ENCODE measurements around the gene MAD2L2.

MAD2L2 gene

GRCh38 chr1:11701551-11701961 lies 20.6 kb upstream of the MAD2L2 start:
- TF ChIP-seq SIN3A (IDR thresholded peaks at IDR 0.05; ENCODE audit: borderline replicate concordance, insufficient read depth, low read length) (no peak), POLR2AphosphoS5 (IDR thresholded peaks at IDR 0.05; ENCODE audit: low read depth, low read length) (no peak), TAF1 (IDR thresholded peaks at IDR 0.05; ENCODE audit: borderline replicate concordance, insufficient read depth, low read length) (no peak), FOXP2 (optimal IDR thresholded peaks at IDR 0.05; ENCODE audit: borderline replicate concordance, extremely low read depth, extremely low read length, insufficient read depth) (no peak)
- TF ChIP-seq, protein P1, sequence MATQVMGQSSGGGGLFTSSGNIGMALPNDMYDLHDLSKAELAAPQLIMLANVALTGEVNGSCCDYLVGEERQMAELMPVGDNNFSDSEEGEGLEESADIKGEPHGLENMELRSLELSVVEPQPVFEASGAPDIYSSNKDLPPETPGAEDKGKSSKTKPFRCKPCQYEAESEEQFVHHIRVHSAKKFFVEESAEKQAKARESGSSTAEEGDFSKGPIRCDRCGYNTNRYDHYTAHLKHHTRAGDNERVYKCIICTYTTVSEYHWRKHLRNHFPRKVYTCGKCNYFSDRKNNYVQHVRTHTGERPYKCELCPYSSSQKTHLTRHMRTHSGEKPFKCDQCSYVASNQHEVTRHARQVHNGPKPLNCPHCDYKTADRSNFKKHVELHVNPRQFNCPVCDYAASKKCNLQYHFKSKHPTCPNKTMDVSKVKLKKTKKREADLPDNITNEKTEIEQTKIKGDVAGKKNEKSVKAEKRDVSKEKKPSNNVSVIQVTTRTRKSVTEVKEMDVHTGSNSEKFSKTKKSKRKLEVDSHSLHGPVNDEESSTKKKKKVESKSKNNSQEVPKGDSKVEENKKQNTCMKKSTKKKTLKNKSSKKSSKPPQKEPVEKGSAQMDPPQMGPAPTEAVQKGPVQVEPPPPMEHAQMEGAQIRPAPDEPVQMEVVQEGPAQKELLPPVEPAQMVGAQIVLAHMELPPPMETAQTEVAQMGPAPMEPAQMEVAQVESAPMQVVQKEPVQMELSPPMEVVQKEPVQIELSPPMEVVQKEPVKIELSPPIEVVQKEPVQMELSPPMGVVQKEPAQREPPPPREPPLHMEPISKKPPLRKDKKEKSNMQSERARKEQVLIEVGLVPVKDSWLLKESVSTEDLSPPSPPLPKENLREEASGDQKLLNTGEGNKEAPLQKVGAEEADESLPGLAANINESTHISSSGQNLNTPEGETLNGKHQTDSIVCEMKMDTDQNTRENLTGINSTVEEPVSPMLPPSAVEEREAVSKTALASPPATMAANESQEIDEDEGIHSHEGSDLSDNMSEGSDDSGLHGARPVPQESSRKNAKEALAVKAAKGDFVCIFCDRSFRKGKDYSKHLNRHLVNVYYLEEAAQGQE (IDR thresholded peaks at IDR 0.05; ENCODE audit: insufficient read depth in 1 of 2, low read depth in 2 of 2, low read length in 2 of 2), result no peak

DNA sequence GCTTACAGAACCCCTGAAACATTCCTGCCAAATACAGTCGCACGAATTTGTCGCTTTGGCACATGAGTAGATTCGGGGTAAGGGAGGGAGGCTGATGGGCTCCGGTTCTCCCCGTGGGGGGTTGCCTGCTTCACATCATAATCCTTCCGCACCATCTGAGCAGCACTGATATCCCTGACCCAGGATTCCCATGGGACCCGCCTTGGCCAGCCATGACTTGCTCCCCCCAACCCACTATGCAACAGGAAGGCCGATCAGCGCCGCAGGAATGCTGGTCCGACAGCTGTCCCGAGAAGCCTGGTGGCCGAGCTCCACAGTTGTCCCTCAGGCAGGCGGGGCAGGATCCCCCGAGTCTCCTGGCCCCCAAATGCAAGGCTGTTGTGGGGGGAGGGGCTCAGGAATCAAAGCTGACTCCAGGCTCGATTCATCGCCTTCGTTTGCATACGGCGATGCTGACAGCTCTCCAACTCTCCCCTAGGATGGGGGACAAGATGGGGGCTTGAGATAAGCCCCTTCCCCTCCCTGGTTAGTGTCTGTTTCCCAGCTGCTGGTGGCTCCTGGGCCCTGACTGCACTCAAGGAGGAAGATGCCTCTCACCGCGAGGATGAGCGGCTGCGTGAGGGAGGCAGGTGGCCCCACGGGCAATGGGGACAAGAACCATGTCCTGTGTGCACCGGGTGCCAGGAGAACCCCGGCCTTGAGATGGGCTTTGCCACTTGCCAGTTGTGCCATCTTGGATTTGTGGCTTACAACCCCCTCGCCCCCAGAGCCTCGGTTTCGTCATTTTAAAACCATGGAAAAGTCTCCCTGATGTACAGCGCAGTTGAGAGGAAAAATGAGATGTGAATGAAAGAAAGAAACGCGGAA lies 19.9 kb upstream of the MAD2L2 start:
- TF ChIP-seq SIN3A (IDR thresholded peaks at IDR 0.05; ENCODE audit: borderline replicate concordance, insufficient read depth, low read length) (no peak), FOXP2 (optimal IDR thresholded peaks at IDR 0.05; ENCODE audit: borderline replicate concordance, extremely low read depth, extremely low read length, insufficient read depth) (no peak)
- TF ChIP-seq, protein P1 (IDR thresholded peaks at IDR 0.05; ENCODE audit: insufficient read depth in 1 of 2, low read depth in 2 of 2, low read length in 2 of 2), result no peak

DNA sequence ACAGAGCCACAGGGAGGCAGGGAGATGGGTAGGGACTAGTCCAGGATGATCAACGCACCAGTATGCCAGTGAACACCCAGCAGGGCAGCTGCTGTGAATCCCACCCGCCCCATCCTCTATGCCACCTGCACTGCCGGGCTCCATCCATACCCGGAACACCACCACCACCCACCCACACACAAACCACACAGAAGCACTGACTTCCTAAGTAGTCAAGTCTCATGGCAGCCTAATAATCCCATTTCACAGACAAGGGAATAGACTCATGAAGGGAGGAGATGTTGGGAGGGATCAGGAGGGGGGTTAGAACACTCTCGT lies 16.9 kb upstream of the MAD2L2 start:
- TF ChIP-seq FOXP2 (optimal IDR thresholded peaks at IDR 0.05; ENCODE audit: borderline replicate concordance, extremely low read depth, extremely low read length, insufficient read depth) (no peak), POLR2AphosphoS5 (IDR thresholded peaks at IDR 0.05; ENCODE audit: low read depth, low read length) (no peak)
- TF ChIP-seq, protein P1 (IDR thresholded peaks at IDR 0.05; ENCODE audit: insufficient read depth in 1 of 2, low read depth in 2 of 2, low read length in 2 of 2), result no peak

DNA sequence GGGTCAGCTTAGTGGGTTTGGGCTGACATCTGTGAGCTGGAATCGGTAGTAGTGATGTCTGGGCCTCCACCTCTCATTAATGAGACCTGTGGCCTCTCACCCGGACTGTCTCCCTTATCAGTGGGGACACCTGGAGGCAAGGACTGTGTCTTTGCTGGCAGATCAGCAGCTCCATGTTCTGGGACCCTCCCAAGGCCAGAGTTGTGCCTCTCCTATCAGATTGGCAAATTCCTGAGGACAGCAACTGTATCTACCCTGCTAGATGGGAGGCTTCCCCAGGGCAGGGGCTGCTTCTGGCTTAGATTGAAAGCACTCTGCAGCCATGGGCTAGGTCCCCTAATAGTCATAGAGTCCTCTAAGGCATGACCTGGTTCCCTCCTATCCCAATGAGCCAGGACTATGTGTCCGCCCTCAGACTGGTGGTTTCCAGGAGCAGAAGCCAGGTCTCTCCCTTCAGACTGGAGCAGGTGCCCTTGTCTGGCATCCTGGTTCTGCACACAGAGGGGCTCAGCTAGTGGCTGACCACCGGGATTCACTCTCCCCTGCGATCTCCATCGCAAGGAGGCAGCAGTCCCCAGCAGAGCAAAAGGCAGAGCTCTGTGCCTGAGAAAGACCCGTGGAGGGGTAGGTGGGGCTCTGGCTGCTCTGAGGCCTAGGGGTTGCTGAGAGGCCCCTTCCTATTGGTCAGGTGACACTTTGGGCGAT lies 16.4 kb upstream of the MAD2L2 start:
- TF ChIP-seq, protein P1 (IDR thresholded peaks at IDR 0.05; ENCODE audit: insufficient read depth in 1 of 2, low read depth in 2 of 2, low read length in 2 of 2), result no peak
- no peak for TF ChIP-seq FOXP2 (optimal IDR thresholded peaks at IDR 0.05; ENCODE audit: borderline replicate concordance, extremely low read depth, extremely low read length, insufficient read depth)
- no peak for TF ChIP-seq POLR2AphosphoS5 (IDR thresholded peaks at IDR 0.05; ENCODE audit: low read depth, low read length)
- no peak for TF ChIP-seq TAF1 (IDR thresholded peaks at IDR 0.05; ENCODE audit: borderline replicate concordance, insufficient read depth, low read length)
- TF ChIP-seq SIN3A (IDR thresholded peaks at IDR 0.05; ENCODE audit: borderline replicate concordance, insufficient read depth, low read length), result no peak

Data from PFSK-1 (cell line).